ENCODE measurements around the gene M1AP. TPM values are rescaled to one million over a fixed set of nuclear protein-coding genes. Genes with fewer than 3 reads are reported as not detected.

The M1AP gene
- total RNA-seq, 1 donor from 2014 or later = not detected

- peaks cover 4% of the 10 kb centered on the region for H3K27me3 ChIP-seq (ENCODE audit: low read depth)
- H3K4me3 ChIP-seq = no peak overlapping the region
- TF ChIP-seq, protein P1, sequence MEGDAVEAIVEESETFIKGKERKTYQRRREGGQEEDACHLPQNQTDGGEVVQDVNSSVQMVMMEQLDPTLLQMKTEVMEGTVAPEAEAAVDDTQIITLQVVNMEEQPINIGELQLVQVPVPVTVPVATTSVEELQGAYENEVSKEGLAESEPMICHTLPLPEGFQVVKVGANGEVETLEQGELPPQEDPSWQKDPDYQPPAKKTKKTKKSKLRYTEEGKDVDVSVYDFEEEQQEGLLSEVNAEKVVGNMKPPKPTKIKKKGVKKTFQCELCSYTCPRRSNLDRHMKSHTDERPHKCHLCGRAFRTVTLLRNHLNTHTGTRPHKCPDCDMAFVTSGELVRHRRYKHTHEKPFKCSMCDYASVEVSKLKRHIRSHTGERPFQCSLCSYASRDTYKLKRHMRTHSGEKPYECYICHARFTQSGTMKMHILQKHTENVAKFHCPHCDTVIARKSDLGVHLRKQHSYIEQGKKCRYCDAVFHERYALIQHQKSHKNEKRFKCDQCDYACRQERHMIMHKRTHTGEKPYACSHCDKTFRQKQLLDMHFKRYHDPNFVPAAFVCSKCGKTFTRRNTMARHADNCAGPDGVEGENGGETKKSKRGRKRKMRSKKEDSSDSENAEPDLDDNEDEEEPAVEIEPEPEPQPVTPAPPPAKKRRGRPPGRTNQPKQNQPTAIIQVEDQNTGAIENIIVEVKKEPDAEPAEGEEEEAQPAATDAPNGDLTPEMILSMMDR (IDR thresholded peaks at IDR 0.05; ENCODE audit: borderline replicate concordance) = no peak
- H3K4me1 ChIP-seq = peaks cover 20% of the 10 kb centered on the region
- no peak overlapping the region for H3K27ac ChIP-seq (replicated peaks)
- DNase-seq = no peak
- intact Hi-C loops (cut with micrococcal nuclease) = loop anchor here (10.0 kb wide), 1 partner anchor 58 kb away; the partner anchor contains the start of genes CCDC142 and TTC31
- no peaks in the 10 kb centered on the region for H3K9me3 ChIP-seq (replicated peaks)
- no peaks in the 10 kb centered on the region for H3K36me3 ChIP-seq
Measured at GRCh38 chr2:74542978-74543377, 105.2 kb downstream of the M1AP start.

- H3K4me3 ChIP-seq = no peak overlapping the region
- TF ChIP-seq, protein P1 (IDR thresholded peaks at IDR 0.05; ENCODE audit: borderline replicate concordance) = no peak
- peaks cover 20% of the 10 kb centered on the region for H3K4me1 ChIP-seq
- H3K36me3 ChIP-seq = no peaks in the 10 kb centered on the region
- H3K9me3 ChIP-seq (replicated peaks) = no peaks in the 10 kb centered on the region
- peak; percentile 77 for DNase-seq
- peak overlapping the region; percentile 88 for H3K27ac ChIP-seq (replicated peaks)
- peaks cover 4% of the 10 kb centered on the region for H3K27me3 ChIP-seq (ENCODE audit: low read depth)
- intact Hi-C loops (cut with micrococcal nuclease) = loop anchor here (10.0 kb wide), 1 partner anchor 55 kb away; the partner anchor contains the start of genes CCDC142 and TTC31
Measured at GRCh38 chr2:74540291-74540690, 107.8 kb downstream of the M1AP start.

- no peaks in the 10 kb centered on the region for H3K9me3 ChIP-seq (replicated peaks)
- H3K27ac ChIP-seq (replicated peaks) = peak overlapping the region; percentile 88
- H3K4me1 ChIP-seq = peaks cover 20% of the 10 kb centered on the region
- TF ChIP-seq, protein P1 (IDR thresholded peaks at IDR 0.05; ENCODE audit: borderline replicate concordance) = no peak
- peaks cover 4% of the 10 kb centered on the region for H3K27me3 ChIP-seq (ENCODE audit: low read depth)
- H3K36me3 ChIP-seq = peaks cover 3% of the 10 kb centered on the region
- H3K4me3 ChIP-seq = no peak overlapping the region
- intact Hi-C loops (cut with micrococcal nuclease) = no loop called here
- no peak for DNase-seq
Measured at GRCh38 chr2:74538881-74539339, 109.2 kb downstream of the M1AP start.

DNA sequence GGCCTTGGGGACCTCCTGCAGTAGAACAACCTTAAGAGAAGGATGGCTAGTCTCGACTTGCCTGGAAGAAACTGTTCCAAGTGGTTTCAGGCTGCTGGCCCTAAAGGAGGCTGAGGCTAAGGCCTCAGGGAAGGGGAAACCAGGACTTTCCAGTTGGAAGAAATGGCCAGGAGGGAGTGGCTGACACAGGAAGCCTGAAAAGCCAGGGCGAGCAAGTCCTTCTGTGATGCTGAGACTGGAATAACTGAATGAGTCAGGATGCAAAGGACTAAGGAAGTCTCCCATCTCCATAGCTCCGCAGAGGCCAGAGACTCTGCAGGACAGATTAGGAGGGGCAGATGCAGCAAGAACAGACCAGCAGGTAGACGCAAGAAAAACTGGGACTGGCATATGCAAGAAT, 111.0 kb downstream of the M1AP start:
- TF ChIP-seq, protein P1 (IDR thresholded peaks at IDR 0.05; ENCODE audit: borderline replicate concordance) = no peak
- Histone ChIP-seq H3K4me3 (no peak overlapping the region), H3K9me3 (replicated peaks) (no peaks in the 10 kb centered on the region), H3K27ac (replicated peaks) (no peak overlapping the region), H3K4me1 (peaks cover 24% of the 10 kb centered on the region), H3K36me3 (peaks cover 21% of the 10 kb centered on the region), H3K27me3 (ENCODE audit: low read depth) (peaks cover 4% of the 10 kb centered on the region)
- intact Hi-C loops (cut with micrococcal nuclease) = no loop called here
- no peak for DNase-seq

DNA sequence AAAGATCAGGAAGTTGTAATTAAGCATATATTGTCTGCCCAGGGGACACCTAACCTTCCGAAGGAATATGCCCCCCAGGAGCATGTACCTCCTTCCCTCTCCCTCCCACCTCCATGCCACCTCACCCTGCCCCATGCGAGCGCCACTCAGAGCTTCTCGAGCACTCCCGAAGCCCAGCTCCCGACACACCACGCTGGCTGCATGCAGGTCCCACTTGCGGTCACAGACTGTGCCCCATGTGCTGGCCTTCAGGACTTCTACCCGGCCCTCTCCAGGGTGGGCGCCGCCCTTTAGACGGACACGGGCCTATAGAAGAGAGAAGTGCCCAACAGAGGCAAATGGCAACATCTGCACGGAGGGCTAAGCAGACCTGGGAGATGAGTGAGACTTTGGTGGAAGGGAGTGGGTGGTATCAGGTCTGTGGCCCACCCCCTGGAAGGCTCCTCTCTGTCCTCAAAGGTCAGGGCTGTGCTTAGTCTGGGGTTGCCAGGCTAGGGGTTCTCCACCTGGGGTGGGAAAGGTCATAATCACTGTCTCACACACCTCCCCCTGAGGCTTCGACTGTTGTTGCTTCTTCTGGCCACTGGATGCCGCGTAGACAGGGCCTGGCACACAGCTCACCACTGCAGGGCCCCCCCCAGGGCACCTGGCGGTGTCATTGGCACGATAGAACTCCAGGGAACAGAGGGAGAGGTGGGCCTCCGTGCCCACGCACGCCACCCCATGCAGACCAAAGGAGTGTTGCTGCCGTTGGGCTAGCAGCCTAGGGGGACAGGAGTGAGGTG, 111.8 kb downstream of the M1AP start:
- no peaks in the 10 kb centered on the region for H3K9me3 ChIP-seq (replicated peaks)
- intact Hi-C loops (cut with micrococcal nuclease) = no loop called here
- no peak overlapping the region for H3K4me3 ChIP-seq
- H3K4me1 ChIP-seq = peaks cover 32% of the 10 kb centered on the region
- peaks cover 4% of the 10 kb centered on the region for H3K27me3 ChIP-seq (ENCODE audit: low read depth)
- TF ChIP-seq, protein P1 (IDR thresholded peaks at IDR 0.05; ENCODE audit: borderline replicate concordance) = no peak
- H3K36me3 ChIP-seq = peaks cover 29% of the 10 kb centered on the region
- no peak overlapping the region for H3K27ac ChIP-seq (replicated peaks)
- DNase-seq = no peak
